Measurements from ENCODE around the gene C22orf23.

DNA sequence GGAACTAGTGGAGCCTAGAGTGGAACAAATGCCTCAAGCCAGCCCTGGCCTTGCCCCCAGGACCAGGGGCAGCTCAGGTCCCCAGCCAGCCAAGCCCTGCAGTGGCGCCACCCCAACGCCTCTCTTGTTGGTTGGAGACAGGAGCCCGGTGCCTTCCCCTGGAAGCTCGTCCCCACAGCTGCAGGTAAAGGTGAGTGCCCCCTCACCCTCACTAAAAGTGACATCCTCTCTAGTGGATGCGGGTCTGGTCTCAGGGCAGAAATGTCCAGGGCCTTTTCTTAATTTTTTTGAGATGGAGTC lies 25.8 kb downstream of the C22orf23 start:
- TF ChIP-seq ZNF175 (tag by site-specific recombination; IDR thresholded peaks at IDR 0.05) (no peak), ZFP41 (tag by site-specific recombination; IDR thresholded peaks at IDR 0.05; ENCODE audit: borderline replicate concordance) (no peak)
